Astrocyte of the cerebellum (primary cell): ENCODE data around the gene MID1.

Source experiments
- DNase-seq: peaks from one replicate; pipeline ENCODE4 v3.0.0-alpha.2; 2011; ENCODE audit warnings: low read depth
- H3K4me3 ChIP-seq: 2 replicates; pipeline ENCODE4 v1.5.1; 2011; ENCODE audit warnings: mild to moderate bottlenecking, low read depth, low read length, moderate library complexity
- in situ Hi-C: cut with HindIII; loops from 2 replicates; pipeline ENCODE4 v1.10.0; 2017; ENCODE audit warnings: low sequenced_read_pairs
- TF ChIP-seq, protein P1 (sequence below): IDR thresholded peaks from 2 replicates; pipeline ENCODE4 v1.5.1; 2012; ENCODE audit warnings: low read length, low read depth, moderate library complexity, mild to moderate bottlenecking; ENCODE audit errors: missing control alignments

The MID1 gene

DNA sequence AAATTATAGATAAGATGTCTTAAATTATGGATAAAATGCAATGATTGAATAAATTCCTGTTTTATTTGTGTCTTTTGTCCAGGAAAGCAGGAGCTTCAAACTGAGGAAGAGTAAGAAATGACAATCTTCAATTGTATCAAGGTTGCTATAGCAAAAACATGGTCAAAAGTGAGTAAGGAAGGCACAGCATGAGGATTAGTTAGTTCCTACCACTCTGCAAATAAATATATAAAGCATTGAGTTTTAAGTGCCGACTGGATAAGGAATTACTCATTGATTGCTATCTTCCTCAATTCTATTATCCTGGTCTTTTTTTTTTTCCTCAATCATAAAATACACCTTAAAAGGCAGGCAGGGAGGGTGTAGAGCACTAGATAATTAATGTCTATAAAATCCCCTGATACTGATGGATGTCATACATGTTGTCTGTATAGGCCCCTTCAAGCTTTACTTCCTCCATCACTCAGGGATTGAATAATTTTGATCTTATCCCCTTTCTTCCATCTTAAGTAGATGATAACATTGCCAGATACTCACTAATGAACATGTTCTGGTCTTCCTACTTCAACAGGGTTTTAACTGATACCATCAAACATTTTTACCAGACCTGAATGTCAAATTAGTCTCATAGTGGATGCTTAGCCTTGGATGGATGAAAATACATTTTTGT, 86.6 kb downstream of the MID1 start:
- TF ChIP-seq, protein P1, sequence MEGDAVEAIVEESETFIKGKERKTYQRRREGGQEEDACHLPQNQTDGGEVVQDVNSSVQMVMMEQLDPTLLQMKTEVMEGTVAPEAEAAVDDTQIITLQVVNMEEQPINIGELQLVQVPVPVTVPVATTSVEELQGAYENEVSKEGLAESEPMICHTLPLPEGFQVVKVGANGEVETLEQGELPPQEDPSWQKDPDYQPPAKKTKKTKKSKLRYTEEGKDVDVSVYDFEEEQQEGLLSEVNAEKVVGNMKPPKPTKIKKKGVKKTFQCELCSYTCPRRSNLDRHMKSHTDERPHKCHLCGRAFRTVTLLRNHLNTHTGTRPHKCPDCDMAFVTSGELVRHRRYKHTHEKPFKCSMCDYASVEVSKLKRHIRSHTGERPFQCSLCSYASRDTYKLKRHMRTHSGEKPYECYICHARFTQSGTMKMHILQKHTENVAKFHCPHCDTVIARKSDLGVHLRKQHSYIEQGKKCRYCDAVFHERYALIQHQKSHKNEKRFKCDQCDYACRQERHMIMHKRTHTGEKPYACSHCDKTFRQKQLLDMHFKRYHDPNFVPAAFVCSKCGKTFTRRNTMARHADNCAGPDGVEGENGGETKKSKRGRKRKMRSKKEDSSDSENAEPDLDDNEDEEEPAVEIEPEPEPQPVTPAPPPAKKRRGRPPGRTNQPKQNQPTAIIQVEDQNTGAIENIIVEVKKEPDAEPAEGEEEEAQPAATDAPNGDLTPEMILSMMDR: no peak
- in situ Hi-C loops: no loop called here
- DNase-seq: no peak
- H3K4me3 ChIP-seq: no peak overlapping the region

DNA sequence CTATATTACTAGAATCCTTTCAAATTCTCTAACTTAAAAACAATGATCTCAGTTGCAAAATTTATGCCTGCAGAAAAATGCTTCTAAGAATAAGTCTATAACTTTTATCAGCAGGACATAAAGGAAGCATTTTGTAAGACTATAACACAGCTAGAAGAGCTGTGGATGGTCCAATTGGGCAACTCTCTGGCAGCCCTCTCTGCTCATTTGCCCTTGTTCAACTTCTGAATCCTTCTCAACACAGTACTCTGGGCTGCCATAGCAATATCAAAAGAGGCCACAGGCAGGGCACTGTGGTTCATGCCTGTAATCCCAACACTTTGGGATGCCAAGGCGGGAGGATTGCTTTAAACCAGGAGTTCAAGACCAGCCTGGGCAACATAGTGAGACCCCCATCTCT, 88.5 kb downstream of the MID1 start:
- H3K4me3 ChIP-seq: no peak overlapping the region
- TF ChIP-seq, protein P1: no peak
- in situ Hi-C loops: no loop called here
- no peak for DNase-seq

DNA sequence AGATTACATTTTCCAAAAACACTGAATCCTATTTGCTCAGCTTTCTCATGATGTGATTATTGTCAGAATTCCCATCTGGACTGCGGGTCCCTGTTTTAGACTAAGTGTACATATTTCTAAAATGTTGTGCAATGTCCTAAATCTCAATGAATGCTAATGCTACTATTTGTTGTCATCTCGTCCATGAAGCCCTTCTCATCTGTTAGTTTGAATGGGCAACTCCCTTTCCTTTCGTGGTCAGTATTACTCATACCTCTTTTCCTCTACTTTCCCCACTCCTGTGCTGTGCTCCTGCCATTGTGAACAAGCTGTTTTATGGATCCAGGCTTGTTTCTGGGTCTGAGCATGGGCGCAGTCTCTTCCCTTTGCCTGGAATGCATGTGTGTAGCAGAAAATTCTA, 91.0 kb downstream of the MID1 start:
- no peak overlapping the region for H3K4me3 ChIP-seq
- TF ChIP-seq, protein P1: no peak
- DNase-seq: no peak
- in situ Hi-C loops: no loop called here

DNA sequence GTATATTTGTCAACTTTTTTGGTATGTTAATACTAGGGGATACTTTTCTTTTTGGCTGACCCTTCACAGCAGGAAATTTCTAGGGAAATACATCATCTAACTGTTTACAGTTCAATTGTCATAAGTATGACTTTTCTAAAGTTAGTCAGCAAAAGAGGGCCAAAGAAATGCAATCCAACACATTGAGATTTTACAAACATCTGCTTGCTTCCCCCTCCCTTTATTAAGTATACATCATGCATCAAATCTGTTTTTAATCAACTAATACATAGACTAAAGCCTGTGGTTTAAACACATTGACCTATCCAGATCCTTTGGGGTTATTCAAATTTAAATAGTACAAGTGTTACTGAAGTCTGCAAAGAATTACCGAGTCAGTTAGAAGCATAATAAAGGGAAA, 93.9 kb downstream of the MID1 start:
- H3K4me3 ChIP-seq: no peak overlapping the region
- DNase-seq: no peak
- TF ChIP-seq, protein P1: no peak
- in situ Hi-C loops: no loop called here

DNA sequence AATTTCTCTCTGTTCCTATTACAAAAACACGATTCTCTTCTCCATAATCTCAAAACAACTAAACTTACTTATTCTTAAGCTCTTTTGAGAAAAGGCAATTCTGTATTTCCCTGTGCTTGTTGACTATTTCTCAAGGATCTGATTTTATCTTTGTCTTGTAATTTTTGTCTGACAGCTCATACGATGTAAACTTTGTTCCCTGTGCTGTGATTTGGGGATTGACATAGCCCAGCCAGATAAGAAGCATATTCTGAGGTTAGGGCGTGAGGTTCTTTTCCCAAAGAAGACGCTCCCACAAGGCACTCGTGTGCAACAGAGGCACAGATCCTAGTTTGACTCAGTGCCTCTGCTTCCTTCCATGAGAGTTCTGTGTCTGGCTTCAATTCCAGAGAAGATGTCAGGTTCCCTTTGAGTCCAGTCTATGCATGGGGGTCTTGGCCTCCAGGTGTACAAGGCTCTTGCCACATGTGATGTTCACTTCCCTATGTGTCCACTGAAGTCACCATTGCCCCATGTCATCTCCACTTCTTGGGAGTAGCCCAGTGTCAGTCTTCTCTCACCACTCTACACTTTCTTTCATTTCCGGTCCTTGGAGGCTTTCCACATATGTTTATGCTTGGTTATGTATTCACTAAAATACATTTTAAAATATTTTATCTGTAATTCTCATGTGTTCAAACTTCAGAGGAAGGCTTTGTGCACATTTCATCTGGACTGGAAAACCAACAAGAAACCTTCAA, 94.8 kb downstream of the MID1 start:
- no peak for DNase-seq
- TF ChIP-seq, protein P1: no peak
- H3K4me3 ChIP-seq: no peak overlapping the region
- in situ Hi-C loops: no loop called here

DNA sequence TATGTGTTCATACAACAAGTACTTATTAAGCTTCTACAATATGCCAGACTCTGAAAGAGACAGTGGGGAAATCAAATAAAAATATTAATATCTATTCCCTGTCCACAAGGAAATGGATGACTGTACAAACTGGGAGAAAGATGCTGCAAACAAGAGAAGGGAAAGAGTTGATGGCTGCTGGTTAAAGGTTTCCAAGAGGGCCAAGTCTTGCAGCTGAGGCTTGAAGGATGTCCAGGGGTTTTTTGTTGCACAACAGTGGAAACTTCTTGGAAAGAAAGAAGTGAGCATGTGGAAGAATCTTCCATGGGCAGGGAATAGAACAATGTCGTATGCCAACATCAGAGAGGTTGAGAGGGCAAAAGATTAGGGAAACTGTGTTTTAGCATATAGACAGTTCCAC, 95.8 kb downstream of the MID1 start:
- in situ Hi-C loops: no loop called here
- DNase-seq: no peak
- H3K4me3 ChIP-seq: no peak overlapping the region
- TF ChIP-seq, protein P1: no peak
